Panc1 (cell line): Measurements from ENCODE around the gene SYNE1. TPM values are rescaled to one million over a fixed set of nuclear protein-coding genes. Genes with fewer than 3 reads are reported as not detected.

Source experiments
- ATAC-seq: fragments of 200-7000 bp; cut with Tn5 transposase; 2 replicates; pipeline ENCODE4 v1.9.1; 2020; ENCODE audit warnings: mild to moderate bottlenecking, moderate library complexity
- BruUV-seq: library from RNA; stranded (reverse); fragments of 400-500 nt; replicated peaks from 2 replicates; lab custom pipeline; 2021; lab: Mats Ljungman, UMichigan
- CTCF ChIA-PET: fragments of 300-600 bp; sonication (Branson Sonifier 250); formaldehyde crosslinking; loops from one replicate; lab custom pipeline; 2022; ENCODE audit warnings: antibody characterized with exemption; lab: Charles Lee
- POLR2A ChIA-PET: fragments of 300-600 bp; sonication (Branson Sonifier 250); formaldehyde crosslinking; loops from one replicate; lab custom pipeline; 2022; ENCODE audit warnings: antibody characterized with exemption; lab: Charles Lee
- DNase-seq: peaks from one replicate; pipeline ENCODE4 v3.0.0-alpha.2; 2010; ENCODE audit warnings: low read depth, low spot score
- H3K27ac ChIP-seq: 2 replicates; pipeline ENCODE4 v1.5.1; 2011; ENCODE audit warnings: mild to moderate bottlenecking, low read length, inconsistent platforms
- H3K27me3 ChIP-seq: fragments of 200-500 bp; sonication (Bioruptor generic); 2 replicates; pipeline ENCODE4 v1.6.0; 2014; ENCODE audit warnings: low read length, inconsistent platforms; ENCODE audit not compliant: control insufficient read depth, insufficient read depth
- H3K36me3 ChIP-seq: fragments of 200-500 bp; sonication (Bioruptor generic); 2 replicates; pipeline ENCODE4 v1.5.1; 2014; ENCODE audit warnings: inconsistent platforms, mild to moderate bottlenecking, low read length, moderate library complexity; ENCODE audit not compliant: control insufficient read depth, insufficient read depth
- H3K4me1 ChIP-seq: 2 replicates; pipeline ENCODE4 v1.5.1; 2011; ENCODE audit warnings: inconsistent platforms, mild to moderate bottlenecking, low read length, moderate library complexity; ENCODE audit not compliant: control insufficient read depth, insufficient read depth
- H3K4me3 ChIP-seq, 2 experiments: 2 replicates each; pipeline ENCODE4 v1.5.1; 2011 to 2012; ENCODE audit warnings: low read depth in 2 of 2, low read length in 2 of 2, mild to moderate bottlenecking in 2 of 2, inconsistent platforms in 1 of 2, moderate library complexity in 1 of 2
- H3K9me3 ChIP-seq: fragments of 200-500 bp; sonication (Bioruptor generic); 2 replicates; pipeline ENCODE4 v1.5.1; 2014; ENCODE audit warnings: low read depth, mild to moderate bottlenecking, inconsistent platforms, low read length, moderate library complexity; ENCODE audit not compliant: control insufficient read depth, insufficient read depth
- POLR2AphosphoS5 ChIP-seq: IDR thresholded peaks from 2 replicates; pipeline ENCODE4 v1.6.1; 2012; ENCODE audit warnings: mild to moderate bottlenecking, low read depth, low read length, moderate library complexity
- SIN3A ChIP-seq: IDR thresholded peaks from 2 replicates; pipeline ENCODE4 v1.6.1; 2012; ENCODE audit warnings: low read depth, mild to moderate bottlenecking, low read length, moderate library complexity, borderline replicate concordance; ENCODE audit not compliant: insufficient read depth
- TCF7L2 ChIP-seq: IDR thresholded peaks from 2 replicates; pipeline ENCODE4 v1.6.1; 2011; ENCODE audit warnings: mild to moderate bottlenecking, low read depth, low read length, inconsistent platforms
- in situ Hi-C: cut with HindIII; loops from 2 replicates; pipeline ENCODE4 v1.10.0; 2016; ENCODE audit warnings: low sequenced_read_pairs, low pct_unique_long_range_greater_than_20kb
- intact Hi-C: fragments of 100-400 bp; cut with micrococcal nuclease; formaldehyde crosslinking; loops from one replicate; pipeline ENCODE4 v1.10.0; 2022; ENCODE audit not compliant: unreplicated experiment
- total RNA-seq: library from RNA; stranded (reverse); gene quantifications from one replicate; pipeline ENCODE4 v1.2.1, GENCODE V29; 2021; ENCODE audit not compliant: unreplicated experiment
- TF ChIP-seq, protein P1 (sequence below), 2 experiments: IDR thresholded peaks; 2 replicates each; pipeline ENCODE4 v1.6.1; 2011 to 2012; ENCODE audit warnings: low read depth in 2 of 2, control low read depth in 1 of 2, low read length in 1 of 2, mild to moderate bottlenecking in 1 of 2, moderate library complexity in 1 of 2; ENCODE audit not compliant: insufficient read depth in 1 of 2
- TF ChIP-seq, protein P2 (sequence below): fragments of 450-650 bp; IDR thresholded peaks from 2 replicates; pipeline ENCODE4 v1.5.1; 2017; ENCODE audit warnings: mild to moderate bottlenecking

The SYNE1 gene
- total RNA-seq, 1 experiment from 2014 or later, result 3.2 TPM

DNA sequence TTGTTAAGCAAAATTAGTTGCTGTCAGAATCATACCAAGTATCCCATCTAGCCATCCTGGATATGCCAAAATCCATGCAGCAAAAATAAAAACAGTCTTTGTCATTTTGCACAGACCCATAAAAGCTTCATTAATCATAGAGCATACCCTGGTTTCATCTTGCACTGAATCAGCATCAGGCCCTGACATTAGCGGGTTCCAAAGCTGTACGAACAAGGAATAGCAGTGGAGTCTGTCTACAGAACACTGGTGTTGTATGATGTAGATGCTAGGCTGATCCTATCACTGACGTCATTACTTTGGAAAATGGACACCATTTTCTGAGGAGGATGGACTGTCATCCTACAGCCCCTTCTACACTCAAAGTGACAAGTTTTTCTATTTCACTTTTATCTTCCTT lies 514.1 kb downstream of the SYNE1 start:
- in situ Hi-C loops (no loop called here), intact Hi-C loops (no loop called here)
- Histone ChIP-seq H3K4me1 (no peaks in the 10 kb centered on the region), H3K9me3 (no peaks in the 10 kb centered on the region), H3K4me3 (no peak overlapping the region), H3K27me3 (no peaks in the 10 kb centered on the region), H3K36me3 (no peaks in the 10 kb centered on the region), H3K27ac (no peak overlapping the region)
- TF ChIP-seq POLR2AphosphoS5 (no peak), TCF7L2 (no peak), SIN3A (no peak)
- TF ChIP-seq, protein P1, sequence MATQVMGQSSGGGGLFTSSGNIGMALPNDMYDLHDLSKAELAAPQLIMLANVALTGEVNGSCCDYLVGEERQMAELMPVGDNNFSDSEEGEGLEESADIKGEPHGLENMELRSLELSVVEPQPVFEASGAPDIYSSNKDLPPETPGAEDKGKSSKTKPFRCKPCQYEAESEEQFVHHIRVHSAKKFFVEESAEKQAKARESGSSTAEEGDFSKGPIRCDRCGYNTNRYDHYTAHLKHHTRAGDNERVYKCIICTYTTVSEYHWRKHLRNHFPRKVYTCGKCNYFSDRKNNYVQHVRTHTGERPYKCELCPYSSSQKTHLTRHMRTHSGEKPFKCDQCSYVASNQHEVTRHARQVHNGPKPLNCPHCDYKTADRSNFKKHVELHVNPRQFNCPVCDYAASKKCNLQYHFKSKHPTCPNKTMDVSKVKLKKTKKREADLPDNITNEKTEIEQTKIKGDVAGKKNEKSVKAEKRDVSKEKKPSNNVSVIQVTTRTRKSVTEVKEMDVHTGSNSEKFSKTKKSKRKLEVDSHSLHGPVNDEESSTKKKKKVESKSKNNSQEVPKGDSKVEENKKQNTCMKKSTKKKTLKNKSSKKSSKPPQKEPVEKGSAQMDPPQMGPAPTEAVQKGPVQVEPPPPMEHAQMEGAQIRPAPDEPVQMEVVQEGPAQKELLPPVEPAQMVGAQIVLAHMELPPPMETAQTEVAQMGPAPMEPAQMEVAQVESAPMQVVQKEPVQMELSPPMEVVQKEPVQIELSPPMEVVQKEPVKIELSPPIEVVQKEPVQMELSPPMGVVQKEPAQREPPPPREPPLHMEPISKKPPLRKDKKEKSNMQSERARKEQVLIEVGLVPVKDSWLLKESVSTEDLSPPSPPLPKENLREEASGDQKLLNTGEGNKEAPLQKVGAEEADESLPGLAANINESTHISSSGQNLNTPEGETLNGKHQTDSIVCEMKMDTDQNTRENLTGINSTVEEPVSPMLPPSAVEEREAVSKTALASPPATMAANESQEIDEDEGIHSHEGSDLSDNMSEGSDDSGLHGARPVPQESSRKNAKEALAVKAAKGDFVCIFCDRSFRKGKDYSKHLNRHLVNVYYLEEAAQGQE (IDR thresholded peaks at IDR 0.05; ENCODE audit: insufficient read depth in 1 of 2, low read depth in 2 of 2, low read length in 1 of 2), result no peak
- TF ChIP-seq, protein P2, sequence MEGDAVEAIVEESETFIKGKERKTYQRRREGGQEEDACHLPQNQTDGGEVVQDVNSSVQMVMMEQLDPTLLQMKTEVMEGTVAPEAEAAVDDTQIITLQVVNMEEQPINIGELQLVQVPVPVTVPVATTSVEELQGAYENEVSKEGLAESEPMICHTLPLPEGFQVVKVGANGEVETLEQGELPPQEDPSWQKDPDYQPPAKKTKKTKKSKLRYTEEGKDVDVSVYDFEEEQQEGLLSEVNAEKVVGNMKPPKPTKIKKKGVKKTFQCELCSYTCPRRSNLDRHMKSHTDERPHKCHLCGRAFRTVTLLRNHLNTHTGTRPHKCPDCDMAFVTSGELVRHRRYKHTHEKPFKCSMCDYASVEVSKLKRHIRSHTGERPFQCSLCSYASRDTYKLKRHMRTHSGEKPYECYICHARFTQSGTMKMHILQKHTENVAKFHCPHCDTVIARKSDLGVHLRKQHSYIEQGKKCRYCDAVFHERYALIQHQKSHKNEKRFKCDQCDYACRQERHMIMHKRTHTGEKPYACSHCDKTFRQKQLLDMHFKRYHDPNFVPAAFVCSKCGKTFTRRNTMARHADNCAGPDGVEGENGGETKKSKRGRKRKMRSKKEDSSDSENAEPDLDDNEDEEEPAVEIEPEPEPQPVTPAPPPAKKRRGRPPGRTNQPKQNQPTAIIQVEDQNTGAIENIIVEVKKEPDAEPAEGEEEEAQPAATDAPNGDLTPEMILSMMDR, result no peak
- DNase-seq, result no peak
- ChIA-PET POLR2A (interaction anchor here (0.6 kb wide), 1 partner anchor 689 kb away, joined by 3 read pairs; no protein-coding TSS in a partner anchor), CTCF (no interaction called here)
- no peak for ATAC-seq
- no TSS peak for BruUV-seq

DNA sequence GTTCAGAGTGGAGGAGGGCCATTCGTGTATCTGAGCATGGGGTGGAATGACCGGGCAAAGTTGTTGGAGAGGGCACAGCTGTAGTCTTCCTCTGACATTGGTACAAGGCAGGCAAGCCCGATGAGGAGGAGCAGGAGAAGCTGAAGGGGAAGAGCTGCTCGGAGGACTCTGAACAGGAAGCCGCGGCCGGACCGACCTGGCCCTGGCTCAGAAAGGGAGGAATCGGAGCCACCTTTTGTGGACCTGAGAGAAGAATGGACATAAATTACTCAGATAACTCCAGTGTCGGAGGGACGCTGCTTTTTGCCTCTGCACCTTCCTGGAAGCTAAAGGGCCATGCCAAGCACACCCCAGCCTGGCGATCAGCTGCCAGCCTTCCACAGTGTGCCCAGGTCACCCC lies 514.7 kb downstream of the SYNE1 start:
- no TSS peak for BruUV-seq
- Histone ChIP-seq H3K27me3 (no peaks in the 10 kb centered on the region), H3K9me3 (no peaks in the 10 kb centered on the region), H3K4me1 (no peaks in the 10 kb centered on the region), H3K36me3 (no peaks in the 10 kb centered on the region), H3K27ac (no peak overlapping the region), H3K4me3 (no peak overlapping the region)
- no peak for ATAC-seq
- in situ Hi-C loops (no loop called here), intact Hi-C loops (no loop called here)
- POLR2A ChIA-PET, result no interaction called here
- CTCF ChIA-PET, result no interaction called here
- DNase-seq, result no peak
- TF ChIP-seq POLR2AphosphoS5 (no peak), TCF7L2 (no peak), SIN3A (no peak)
- TF ChIP-seq, protein P1 (IDR thresholded peaks at IDR 0.05; ENCODE audit: insufficient read depth in 1 of 2, low read depth in 2 of 2, low read length in 1 of 2), result no peak
- TF ChIP-seq, protein P2, result no peak
